Endodermal cell (in vitro differentiated cells): ENCODE measurements around the gene ITGA4. TPM values are rescaled to one million over a fixed set of nuclear protein-coding genes. Genes with fewer than 3 reads are reported as not detected.
A peak's percentile ranks its signal among the peaks of the same experiment; 100 is the strongest.

ENCODE experiments used
- DNase-seq: peaks from one replicate; pipeline ENCODE4 v3.0.0-alpha.2; 2017
- H3K27ac ChIP-seq: 2 replicates; pipeline ENCODE4 v1.5.1; 2013; ENCODE audit warnings: mild to moderate bottlenecking, low read depth, low read length, moderate library complexity
- H3K27me3 ChIP-seq: 2 replicates; pipeline ENCODE4 v1.6.1; 2013; ENCODE audit warnings: mild to moderate bottlenecking, low read length, moderate library complexity; ENCODE audit not compliant: insufficient read depth, control insufficient read depth, poor library complexity, severe bottlenecking
- H3K36me3 ChIP-seq: 2 replicates; pipeline ENCODE4 v1.7.0; 2013; ENCODE audit warnings: mild to moderate bottlenecking, low read length, moderate library complexity; ENCODE audit not compliant: control insufficient read depth, insufficient read depth
- H3K4me1 ChIP-seq: one replicate; pipeline ENCODE4 v1.7.0; 2013; ENCODE audit warnings: low read length; ENCODE audit not compliant: control insufficient read depth, insufficient read depth
- H3K4me3 ChIP-seq: 2 replicates; pipeline ENCODE4 v1.5.1; 2013; ENCODE audit warnings: mild to moderate bottlenecking, low read length, moderate library complexity
- H3K9ac ChIP-seq: 2 replicates; pipeline ENCODE4 v1.6.1; 2013; ENCODE audit warnings: mild to moderate bottlenecking, low read length, moderate library complexity; ENCODE audit not compliant: poor library complexity, severe bottlenecking; ENCODE audit errors: extremely low read depth
- H3K9me3 ChIP-seq: 2 replicates; pipeline ENCODE4 v1.6.1; 2013; ENCODE audit warnings: mild to moderate bottlenecking, low read length, moderate library complexity; ENCODE audit not compliant: control insufficient read depth
- H3K27ac Mint-ChIP-seq: 2 replicates; pipeline ENCODE4 v1.8.0; 2020; ENCODE audit warnings: mixed read lengths
- H3K27me3 Mint-ChIP-seq: 2 replicates; pipeline ENCODE4 v1.8.0; 2021; ENCODE audit warnings: mild to moderate bottlenecking, mixed read lengths; ENCODE audit not compliant: insufficient read depth
- H3K36me3 Mint-ChIP-seq: 2 replicates; pipeline ENCODE4 v1.8.0; 2020; ENCODE audit warnings: low read depth, mixed read lengths
- H3K4me1 Mint-ChIP-seq: 2 replicates; pipeline ENCODE4 v1.8.0; 2020; ENCODE audit warnings: mixed read lengths
- H3K4me3 Mint-ChIP-seq: 2 replicates; pipeline ENCODE4 v1.8.0; 2020; ENCODE audit warnings: mild to moderate bottlenecking, moderate library complexity, mixed read lengths
- H3K9me3 Mint-ChIP-seq: 2 replicates; pipeline ENCODE4 v1.8.0; 2020; ENCODE audit warnings: mild to moderate bottlenecking, mixed read lengths
- WGBS, 2 experiments: methylation state at CpG; one replicate each; pipeline versions ENCODE4 v1.1.5 to v1.1.7; 2013; ENCODE audit warnings: missing lambda C conversion rate in 2 of 2, mixed read lengths in 1 of 2; ENCODE audit not compliant: insufficient coverage in 1 of 2, insufficient read length in 1 of 2; 5-methylcytosine and 5-hydroxymethylcytosine counted together
- total RNA-seq, 2 donors: library from RNA; stranded (reverse); fragmentation: NEBNext Ultra II Directional in 1 of 2; extraction: Animal tissue kit (Norgen Biotek cat#: 25700) in 1 of 2; gene quantifications; 2 replicates in 1 of 2; 3 replicates in 1 of 2; pipeline ENCODE4 v1.2.1, GENCODE V29; 2021
- TF ChIP-seq, protein P1 (sequence below): fragments of 200-600 bp; sonication (generic); conservative IDR thresholded peaks from 2 replicates; pipeline ENCODE4 v1.5.0; 2021; ENCODE audit warnings: antibody characterized with exemption, mild to moderate bottlenecking

The ITGA4 gene
- total RNA-seq, 2 donors from 2014 or later = 1.3 to 2.4 TPM

DNA sequence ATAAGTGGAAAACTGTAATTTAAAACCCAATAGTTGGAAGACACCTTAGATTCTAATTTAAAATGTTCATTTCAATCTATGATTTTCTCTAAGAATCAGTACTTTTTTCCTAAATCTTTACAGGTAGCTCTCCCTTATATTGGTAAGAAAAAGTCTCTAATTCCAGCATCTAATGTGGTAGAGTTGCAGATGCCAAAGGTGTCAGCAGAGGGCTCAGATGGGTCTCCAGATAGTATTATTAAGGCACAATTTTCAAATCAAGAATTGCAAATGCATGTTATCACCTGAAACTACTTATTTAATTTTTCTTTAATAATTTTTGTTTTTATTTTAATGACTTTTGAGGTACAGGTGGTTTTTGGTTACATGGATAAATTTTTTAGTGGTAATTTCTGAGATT, 25.5 kb upstream of the ITGA4 start:
- Histone ChIP-seq H3K4me1 (peaks cover 5% of the 10 kb centered on the region), H3K27me3 (no peaks in the 10 kb centered on the region), H3K9ac (no peak overlapping the region), H3K27ac (no peak overlapping the region), H3K4me3 (no peak overlapping the region), H3K36me3 (no peaks in the 10 kb centered on the region), H3K9me3 (no peaks in the 10 kb centered on the region)
- H3K9me3 Mint-ChIP-seq = peaks cover 4% of the 10 kb centered on the region
- no peak overlapping the region for H3K27ac Mint-ChIP-seq
- peaks cover 13% of the 10 kb centered on the region for H3K4me1 Mint-ChIP-seq
- H3K36me3 Mint-ChIP-seq = no peaks in the 10 kb centered on the region
- no peak overlapping the region for H3K4me3 Mint-ChIP-seq
- TF ChIP-seq, protein P1, sequence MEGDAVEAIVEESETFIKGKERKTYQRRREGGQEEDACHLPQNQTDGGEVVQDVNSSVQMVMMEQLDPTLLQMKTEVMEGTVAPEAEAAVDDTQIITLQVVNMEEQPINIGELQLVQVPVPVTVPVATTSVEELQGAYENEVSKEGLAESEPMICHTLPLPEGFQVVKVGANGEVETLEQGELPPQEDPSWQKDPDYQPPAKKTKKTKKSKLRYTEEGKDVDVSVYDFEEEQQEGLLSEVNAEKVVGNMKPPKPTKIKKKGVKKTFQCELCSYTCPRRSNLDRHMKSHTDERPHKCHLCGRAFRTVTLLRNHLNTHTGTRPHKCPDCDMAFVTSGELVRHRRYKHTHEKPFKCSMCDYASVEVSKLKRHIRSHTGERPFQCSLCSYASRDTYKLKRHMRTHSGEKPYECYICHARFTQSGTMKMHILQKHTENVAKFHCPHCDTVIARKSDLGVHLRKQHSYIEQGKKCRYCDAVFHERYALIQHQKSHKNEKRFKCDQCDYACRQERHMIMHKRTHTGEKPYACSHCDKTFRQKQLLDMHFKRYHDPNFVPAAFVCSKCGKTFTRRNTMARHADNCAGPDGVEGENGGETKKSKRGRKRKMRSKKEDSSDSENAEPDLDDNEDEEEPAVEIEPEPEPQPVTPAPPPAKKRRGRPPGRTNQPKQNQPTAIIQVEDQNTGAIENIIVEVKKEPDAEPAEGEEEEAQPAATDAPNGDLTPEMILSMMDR = peak; percentile 46
- no peak for DNase-seq
- H3K27me3 Mint-ChIP-seq = no peaks in the 10 kb centered on the region

DNA sequence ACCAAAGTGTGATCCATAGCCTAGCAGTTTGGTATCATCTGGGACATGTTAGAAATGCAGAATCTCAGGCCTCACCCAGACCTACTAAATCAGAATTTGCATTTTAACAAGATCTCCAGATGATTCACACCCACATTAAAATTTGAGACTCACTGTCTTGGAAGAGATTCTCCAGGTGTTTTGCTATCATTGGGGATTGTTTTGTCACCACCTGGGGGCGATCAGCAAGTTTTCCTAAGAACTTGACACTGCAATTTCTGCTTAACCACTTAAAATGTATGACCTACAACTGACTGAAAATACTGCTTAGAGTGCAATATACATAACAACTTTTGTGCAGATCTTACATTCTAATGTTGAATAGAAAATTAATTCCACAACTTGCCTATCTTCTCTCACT, 18.9 kb upstream of the ITGA4 start:
- Mint-ChIP-seq H3K27ac (no peak overlapping the region), H3K27me3 (peaks cover 2% of the 10 kb centered on the region), H3K4me3 (no peak overlapping the region), H3K36me3 (no peaks in the 10 kb centered on the region), H3K4me1 (peaks cover 12% of the 10 kb centered on the region), H3K9me3 (peaks cover 4% of the 10 kb centered on the region)
- peaks cover 6% of the 10 kb centered on the region for H3K4me1 ChIP-seq
- H3K36me3 ChIP-seq = no peaks in the 10 kb centered on the region
- TF ChIP-seq, protein P1 = peak; percentile 74
- H3K27me3 ChIP-seq = no peaks in the 10 kb centered on the region
- no peak overlapping the region for H3K27ac ChIP-seq
- no peak overlapping the region for H3K4me3 ChIP-seq
- peak; percentile 71 for DNase-seq
- 9 to 33% methylated on average over 1 of the region's 1 CpG for WGBS, 2 experiments
- H3K9me3 ChIP-seq = no peaks in the 10 kb centered on the region
- H3K9ac ChIP-seq = no peak overlapping the region

DNA sequence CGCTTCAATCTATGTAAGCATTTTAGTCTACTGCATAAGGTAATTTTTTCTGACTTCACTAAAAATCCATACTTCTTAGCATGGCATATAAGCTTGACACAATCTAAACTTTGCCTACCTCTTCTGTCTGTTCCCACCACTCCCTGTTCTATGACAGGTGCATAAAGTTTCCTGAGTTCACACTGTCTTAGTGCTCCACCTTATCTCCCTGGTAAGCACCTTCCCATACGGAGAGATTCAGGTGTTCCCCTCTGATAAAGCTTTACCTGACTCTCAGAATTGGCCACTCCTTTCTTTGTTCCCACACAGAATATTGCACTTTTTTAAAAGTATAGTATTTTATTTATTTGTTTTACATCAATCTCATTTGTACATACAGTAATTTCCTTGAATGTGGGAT, 16.8 kb upstream of the ITGA4 start:
- H3K27ac ChIP-seq = no peak overlapping the region
- TF ChIP-seq, protein P1 = no peak
- peaks cover 12% of the 10 kb centered on the region for H3K4me1 Mint-ChIP-seq
- DNase-seq = no peak
- no peaks in the 10 kb centered on the region for H3K27me3 ChIP-seq
- H3K36me3 Mint-ChIP-seq = no peaks in the 10 kb centered on the region
- no peaks in the 10 kb centered on the region for H3K36me3 ChIP-seq
- H3K4me3 ChIP-seq = no peak overlapping the region
- H3K27me3 Mint-ChIP-seq = peaks cover 2% of the 10 kb centered on the region
- H3K4me1 ChIP-seq = peaks cover 6% of the 10 kb centered on the region
- H3K4me3 Mint-ChIP-seq = no peak overlapping the region
- H3K9me3 ChIP-seq = no peaks in the 10 kb centered on the region
- H3K27ac Mint-ChIP-seq = no peak overlapping the region
- no peak overlapping the region for H3K9ac ChIP-seq
- 83 to 100% methylated on average over 1 to 2 of the region's 2 CpGs for WGBS, 2 experiments
- no peaks in the 10 kb centered on the region for H3K9me3 Mint-ChIP-seq
